Osteocyte (in vitro differentiated cells): ENCODE data around the gene SCN3B. TPM values are rescaled to one million over a fixed set of nuclear protein-coding genes. Genes with fewer than 3 reads are reported as not detected.

Source experiments
- DNase-seq: peaks from one replicate; pipeline ENCODE4 v3.0.0; 2021; ENCODE audit warnings: mixed read lengths; ENCODE audit not compliant: unreplicated experiment; ENCODE audit errors: extremely low spot score
- H3K27ac Mint-ChIP-seq: one replicate; pipeline ENCODE4 v1.8.0; 2021; ENCODE audit warnings: mild to moderate bottlenecking, mixed read lengths; ENCODE audit not compliant: unreplicated experiment
- H3K27me3 Mint-ChIP-seq: one replicate; pipeline ENCODE4 v1.8.0; 2021; ENCODE audit warnings: mixed read lengths; ENCODE audit not compliant: unreplicated experiment
- H3K36me3 Mint-ChIP-seq: one replicate; pipeline ENCODE4 v1.8.0; 2021; ENCODE audit warnings: mixed read lengths; ENCODE audit not compliant: unreplicated experiment
- H3K4me1 Mint-ChIP-seq: one replicate; pipeline ENCODE4 v1.8.0; 2021; ENCODE audit warnings: mixed read lengths; ENCODE audit not compliant: unreplicated experiment
- H3K4me3 Mint-ChIP-seq: one replicate; pipeline ENCODE4 v1.8.0; 2021; ENCODE audit warnings: mild to moderate bottlenecking, moderate library complexity, mixed read lengths; ENCODE audit not compliant: unreplicated experiment
- H3K9me3 Mint-ChIP-seq: one replicate; pipeline ENCODE4 v1.8.0; 2021; ENCODE audit warnings: mixed read lengths; ENCODE audit not compliant: unreplicated experiment
- CTCF ChIP-seq: fragments of 200-600 bp; sonication (generic); IDR thresholded peaks from 2 replicates; pipeline ENCODE4 v1.5.0; 2021; ENCODE audit warnings: antibody characterized with exemption, mild to moderate bottlenecking, moderate library complexity
- total RNA-seq: library from RNA; stranded (reverse); gene quantifications from 2 replicates; pipeline ENCODE4 v1.2.1, GENCODE V29; 2021

SCN3B gene
- total RNA-seq, 1 donor from 2014 or later: not detected

- no peak for TF ChIP-seq CTCF
- H3K27me3 Mint-ChIP-seq: peaks cover 28% of the 10 kb centered on the region
- no peak overlapping the region for H3K4me3 Mint-ChIP-seq
Observed at GRCh38 chr11:123652599-123652998, 1.8 kb downstream of the SCN3B start.

DNA sequence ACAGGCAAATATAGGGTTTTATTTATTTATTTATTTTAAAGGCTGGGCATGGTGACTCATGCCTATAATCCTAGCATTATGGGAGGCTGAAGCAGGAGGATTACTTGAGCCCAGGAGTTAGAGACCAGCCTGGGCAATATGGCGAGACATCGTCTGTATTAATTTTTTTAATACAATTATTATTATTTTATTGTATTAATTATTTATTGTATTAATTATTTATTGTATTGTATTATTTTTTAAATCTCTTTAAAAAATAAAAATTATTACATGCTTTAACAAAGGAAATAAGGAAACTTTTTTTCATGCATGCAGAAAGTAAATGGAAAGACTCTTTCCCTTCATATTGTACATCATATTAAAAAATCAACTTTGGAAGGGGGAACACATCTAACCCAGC lies 3.5 kb downstream of the SCN3B start:
- Mint-ChIP-seq H3K36me3 (no peaks in the 10 kb centered on the region), H3K4me1 (peaks cover 11% of the 10 kb centered on the region), H3K27me3 (peaks cover 27% of the 10 kb centered on the region), H3K4me3 (no peak overlapping the region), H3K9me3 (no peaks in the 10 kb centered on the region), H3K27ac (no peak overlapping the region)
- TF ChIP-seq CTCF: no peak
- no peak for DNase-seq

More at GRCh38 chr11:123652599-123652998, 1.8 kb downstream of the SCN3B start:
- Mint-ChIP-seq H3K4me1 (peaks cover 11% of the 10 kb centered on the region), H3K27ac (no peak overlapping the region), H3K9me3 (no peaks in the 10 kb centered on the region), H3K36me3 (no peaks in the 10 kb centered on the region)
- DNase-seq: no peak

DNA sequence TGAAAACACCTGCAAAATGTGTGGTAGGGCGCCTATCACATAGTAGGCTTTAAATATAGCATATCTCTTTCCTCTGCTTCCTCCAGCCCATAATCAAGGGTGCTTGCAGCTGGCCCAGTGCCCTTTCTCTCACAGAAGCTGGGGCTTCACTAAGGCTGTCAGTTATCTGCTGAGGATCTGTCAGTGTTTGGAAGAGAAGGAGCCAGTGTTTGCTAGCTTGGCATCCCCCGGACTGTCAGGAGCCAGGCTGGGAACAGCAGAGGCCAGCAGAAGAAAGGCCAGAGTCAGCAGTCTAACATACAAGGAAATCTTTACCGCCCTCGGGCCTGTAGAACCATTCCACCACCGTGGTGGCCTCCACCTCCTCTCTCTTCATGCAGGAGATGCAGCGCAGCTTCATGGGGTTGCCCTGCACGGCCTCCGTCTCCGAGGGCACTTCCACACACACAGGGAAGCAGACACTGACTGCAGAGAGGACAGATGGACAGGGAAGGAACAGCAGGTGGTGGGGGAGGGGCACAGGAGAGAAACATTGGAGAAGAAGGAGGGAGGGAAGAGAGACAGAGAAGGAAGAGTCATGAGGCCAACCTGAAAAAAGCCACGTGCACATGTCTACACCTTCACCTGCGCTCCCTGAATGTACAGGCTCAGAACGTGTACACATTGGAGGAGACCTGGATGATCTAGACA lies 9.0 kb downstream of the SCN3B start:
- Mint-ChIP-seq H3K4me1 (no peaks in the 10 kb centered on the region), H3K4me3 (no peak overlapping the region), H3K27me3 (peaks cover 16% of the 10 kb centered on the region), H3K9me3 (no peaks in the 10 kb centered on the region), H3K36me3 (no peaks in the 10 kb centered on the region), H3K27ac (no peak overlapping the region)
- TF ChIP-seq CTCF: no peak
- no peak for DNase-seq

- no peak for TF ChIP-seq CTCF
- no peaks in the 10 kb centered on the region for H3K36me3 Mint-ChIP-seq
- no peak overlapping the region for H3K4me3 Mint-ChIP-seq
- H3K4me1 Mint-ChIP-seq: no peaks in the 10 kb centered on the region
- DNase-seq: no peak
- H3K9me3 Mint-ChIP-seq: no peaks in the 10 kb centered on the region
- peaks cover 32% of the 10 kb centered on the region for H3K27me3 Mint-ChIP-seq
- no peak overlapping the region for H3K27ac Mint-ChIP-seq
Observed at GRCh38 chr11:123642435-123642834, 12.0 kb downstream of the SCN3B start.

GRCh38 chr11:123641495-123641840 lies 13.0 kb downstream of the SCN3B start:
- no peaks in the 10 kb centered on the region for H3K4me1 Mint-ChIP-seq
- no peak overlapping the region for H3K4me3 Mint-ChIP-seq
- no peaks in the 10 kb centered on the region for H3K9me3 Mint-ChIP-seq
- no peak overlapping the region for H3K27ac Mint-ChIP-seq
- H3K27me3 Mint-ChIP-seq: peaks cover 38% of the 10 kb centered on the region
- TF ChIP-seq CTCF: no peak
- no peak for DNase-seq
- no peaks in the 10 kb centered on the region for H3K36me3 Mint-ChIP-seq
